ENCODE results near the gene RMRP. TPM values are rescaled to one million over a fixed set of nuclear protein-coding genes. Genes with fewer than 3 reads are reported as not detected.

The RMRP gene
- total RNA-seq, 2 experiments from 2014 or later, result 12,624 to 26,575 TPM

GRCh38 chr9:35628389-35628991 is 29.3 kb downstream of the RMRP start:
- DNase-seq (ENCODE audit: low spot score), result no peak

GRCh38 chr9:35627575-35627974 is 30.2 kb downstream of the RMRP start:
- H3K27ac ChIP-seq (ENCODE audit: low read depth, low read length, poor library complexity, severe bottlenecking), result no peak overlapping the region
- no peak for DNase-seq (ENCODE audit: low spot score)
- TF ChIP-seq EZH2phosphoT487 (IDR thresholded peaks at IDR 0.05; ENCODE audit: borderline replicate concordance, low read depth, low read length) (no peak), CTCF (conservative IDR thresholded peaks at IDR 0.05; ENCODE audit: low read length) (no peak)
- H2AFZ ChIP-seq (ENCODE audit: low read length), result peak overlapping the region; percentile 55; the same call in 1 of the 2 replicates
- ChIA-PET CTCF (ENCODE audit: unreplicated experiment) (no interaction called here), POLR2A (interaction anchor here (0.9 to 4.3 kb wide), 5 partner anchors 8 to 18 kb away, joined by 4 to 37 read pairs (median 6); partner anchors contain the start of gene CD72)
- H3K79me2 ChIP-seq (ENCODE audit: insufficient read depth, low read depth, low read length), result no peaks in the 10 kb centered on the region
- H3K4me1 ChIP-seq (ENCODE audit: insufficient read depth, low read length, poor library complexity, severe bottlenecking), result peaks cover 20% of the 10 kb centered on the region
- no peaks in the 10 kb centered on the region for H3K36me3 ChIP-seq (ENCODE audit: insufficient read depth, low read length)
- peak overlapping the region; percentile 10; the same call in 1 of the 2 replicates for H3K4me2 ChIP-seq (ENCODE audit: low read length)
- BruUV-seq (replicated peaks), result no TSS peak
- no peaks in the 10 kb centered on the region for H3K9me3 ChIP-seq (ENCODE audit: low read length)
- no peaks in the 10 kb centered on the region for H4K20me1 ChIP-seq (ENCODE audit: insufficient read depth, low read length)
- intact Hi-C loops (cut with micrococcal nuclease; ENCODE audit: unreplicated experiment), result no loop called here
- no peaks in the 10 kb centered on the region for H3K9me2 ChIP-seq (ENCODE audit: insufficient read depth, low read length)
- no peak overlapping the region for H3K4me3 ChIP-seq (ENCODE audit: low read depth, low read length, poor library complexity, severe bottlenecking)

More at GRCh38 chr9:35628389-35628991, 29.3 kb downstream of the RMRP start:
- Histone ChIP-seq H3K27ac (ENCODE audit: low read depth, low read length, poor library complexity, severe bottlenecking) (no peak overlapping the region), H2AFZ (ENCODE audit: low read length) (no peak overlapping the region), H3K36me3 (ENCODE audit: insufficient read depth, low read length) (no peaks in the 10 kb centered on the region), H4K20me1 (ENCODE audit: insufficient read depth, low read length) (no peaks in the 10 kb centered on the region), H3K4me2 (ENCODE audit: low read length) (no peak overlapping the region), H3K4me3 (ENCODE audit: low read depth, low read length, poor library complexity, severe bottlenecking) (no peak overlapping the region), H3K9me2 (ENCODE audit: insufficient read depth, low read length) (no peaks in the 10 kb centered on the region), H3K4me1 (ENCODE audit: insufficient read depth, low read length, poor library complexity, severe bottlenecking) (peaks cover 23% of the 10 kb centered on the region), H3K9me3 (ENCODE audit: low read length) (no peaks in the 10 kb centered on the region), H3K79me2 (ENCODE audit: insufficient read depth, low read depth, low read length) (no peaks in the 10 kb centered on the region)
- POLR2A ChIA-PET, result interaction anchor here (1.2 to 4.3 kb wide), 6 partner anchors 9 to 29 kb away, joined by 5 to 37 read pairs (median 8); partner anchors contain the start of genes CCDC107, CD72, RMRP and SIT1
- TF ChIP-seq CTCF (conservative IDR thresholded peaks at IDR 0.05; ENCODE audit: low read length), result no peak
- TF ChIP-seq EZH2phosphoT487 (IDR thresholded peaks at IDR 0.05; ENCODE audit: borderline replicate concordance, low read depth, low read length), result no peak
- intact Hi-C loops (cut with micrococcal nuclease; ENCODE audit: unreplicated experiment), result no loop called here
- BruUV-seq (replicated peaks), result no TSS peak
- CTCF ChIA-PET (ENCODE audit: unreplicated experiment), result interaction anchor here (0.5 to 1.0 kb wide), 2 partner anchors 9 to 19 kb away, joined by 6 read pairs; no protein-coding TSS in a partner anchor

GRCh38 chr9:35619800-35620158 is 38.0 kb downstream of the RMRP start:
- CTCF ChIA-PET (ENCODE audit: unreplicated experiment), result interaction anchor here (0.6 to 2.3 kb wide), 8 partner anchors 7 to 249 kb away, joined by 3 to 21 read pairs (median 5); partner anchors contain the start of genes CCDC107, RMRP and SIT1
- POLR2A ChIA-PET, result interaction anchor here (0.6 to 11.0 kb wide), 20 partner anchors 8 to 226 kb away, joined by 3 to 110 read pairs (median 4); partner anchors contain the start of genes ARHGEF39, CCDC107, CREB3 and HINT2
- Histone ChIP-seq H3K27ac (ENCODE audit: low read depth, low read length, poor library complexity, severe bottlenecking) (peak overlapping the region; percentile 92), H3K4me2 (ENCODE audit: low read length) (peak overlapping the region; percentile 90), H4K20me1 (ENCODE audit: insufficient read depth, low read length) (no peaks in the 10 kb centered on the region), H3K36me3 (ENCODE audit: insufficient read depth, low read length) (peaks cover 11% of the 10 kb centered on the region; the same call in 1 of the 2 replicates), H3K9me2 (ENCODE audit: insufficient read depth, low read length) (no peaks in the 10 kb centered on the region), H3K4me3 (ENCODE audit: low read depth, low read length, poor library complexity, severe bottlenecking) (peak overlapping the region; percentile 69), H3K79me2 (ENCODE audit: insufficient read depth, low read depth, low read length) (peaks cover 6% of the 10 kb centered on the region; the same call in 1 of the 2 replicates), H2AFZ (ENCODE audit: low read length) (no peak overlapping the region; the same call in 1 of the 2 replicates), H3K4me1 (ENCODE audit: insufficient read depth, low read length, poor library complexity, severe bottlenecking) (peaks cover 67% of the 10 kb centered on the region), H3K9me3 (ENCODE audit: low read length) (no peaks in the 10 kb centered on the region)
- TF ChIP-seq CTCF (conservative IDR thresholded peaks at IDR 0.05; ENCODE audit: low read length), result no peak
- no peak for TF ChIP-seq EZH2phosphoT487 (IDR thresholded peaks at IDR 0.05; ENCODE audit: borderline replicate concordance, low read depth, low read length)
- intact Hi-C loops (cut with micrococcal nuclease; ENCODE audit: unreplicated experiment), result loop anchor here (1.0 to 5.0 kb wide), 7 partner anchors 15 to 502 kb away; partner anchors contain the start of genes ATOSB, CCDC107, CREB3 and RMRP
- DNase-seq (ENCODE audit: low spot score), result peak; percentile 94
- BruUV-seq (replicated peaks), result no TSS peak
